ENCODE data around the gene P2RY6. TPM values are rescaled to one million over a fixed set of nuclear protein-coding genes. Genes with fewer than 3 reads are reported as not detected.

Gene P2RY6
- total and polyA plus RNA-seq, 10 of the 15 experiments (the other 5 are each of a cell fraction or from before 2014, with no cell fraction given) = 0.05 to 0.90 (median 0.22) TPM; not detected in 4

- no peaks in the 10 kb centered on the region for H3K79me2 ChIP-seq (ENCODE audit: control insufficient read depth, insufficient read depth, low read length)
Observed at GRCh38 chr11:73225001-73225686, 47.0 kb upstream of the P2RY6 start.

More at GRCh38 chr11:73225001-73225686, 47.0 kb upstream of the P2RY6 start:
- RAD21 ChIA-PET (ENCODE audit: unreplicated experiment) = no interaction called here
- intact Hi-C loops (cut with micrococcal nuclease; ENCODE audit: unreplicated experiment) (no loop called here), in situ Hi-C loops (cut with MboI) (no loop called here)
- CTCF ChIA-PET = interaction anchor here (0.8 to 2.1 kb wide), 3 partner anchors 12 to 70 kb away, joined by 3 to 7 read pairs (median 5); no protein-coding TSS in a partner anchor
- Histone ChIP-seq H3K36me3 (ENCODE audit: control insufficient read depth in 2 of 2, insufficient read depth in 2 of 2, low read length in 1 of 2) (no peaks in the 10 kb centered on the region), H3K9ac (ENCODE audit: control insufficient read depth, insufficient read depth, low read length) (no peak overlapping the region), H3K27me3 (replicated peaks in 1 of 2; ENCODE audit: control insufficient read depth in 2 of 2, insufficient read depth in 2 of 2, low read length in 1 of 2) (no peaks in the 10 kb centered on the region), H4K20me1 (ENCODE audit: control insufficient read depth, insufficient read depth) (no peaks in the 10 kb centered on the region), H2AFZ (ENCODE audit: control insufficient read depth, low read depth, low read length) (no peak overlapping the region), H3K4me1 (ENCODE audit: control insufficient read depth, insufficient read depth, low read length) (no peaks in the 10 kb centered on the region), H3K27ac (ENCODE audit: control insufficient read depth, insufficient read depth) (no peak overlapping the region), H3K4me3 (no peak overlapping the region), H3K9me3 (replicated peaks; ENCODE audit: control insufficient read depth, insufficient read depth, low read length) (no peaks in the 10 kb centered on the region), H3K4me2 (ENCODE audit: control insufficient read depth, insufficient read depth) (no peak overlapping the region)
- TF ChIP-seq ZBTB40 (IDR thresholded peaks at IDR 0.05; ENCODE audit: borderline replicate concordance) = no peak
- TF ChIP-seq NFYA (IDR thresholded peaks at IDR 0.05; ENCODE audit: borderline replicate concordance, low read depth, low read length) = no peak
- TF ChIP-seq RBBP5 (conservative IDR thresholded peaks at IDR 0.05) = no peak
- no peak for TF ChIP-seq ZNF622 (IDR thresholded peaks at IDR 0.05)
- TF ChIP-seq KLF5 (IDR thresholded peaks at IDR 0.05; ENCODE audit: partially characterized antibody) = no peak
- TF ChIP-seq HCFC1 (IDR thresholded peaks at IDR 0.05; ENCODE audit: low read length) = no peak
- no peak for TF ChIP-seq IRF4 (IDR thresholded peaks at IDR 0.05; ENCODE audit: low read depth, low read length)
- no peak for TF ChIP-seq CEBPB (IDR thresholded peaks at IDR 0.05; ENCODE audit: borderline replicate concordance in 1 of 2, low read depth in 2 of 2, low read length in 2 of 2)
- no TSS peak for BruUV-seq (replicated peaks)
- 2% methylated on average over 3 of the region's 3 CpGs for WGBS (ENCODE audit: insufficient coverage, insufficient replicate concordance, low lambda C conversion rate, missing lambda C conversion rate)
- DNase-seq (ENCODE audit: low read depth, low spot score) = no peak
- no peak for FAIRE-seq
- SMC1A ChIA-PET (ENCODE audit: uncharacterized antibody, unreplicated experiment) = no interaction called here
- no peak for ATAC-seq
- POLR2A ChIA-PET = no interaction called here
